K562 (cell line): Measurements from ENCODE around the gene CD47. TPM values are rescaled to one million over a fixed set of nuclear protein-coding genes. Genes with fewer than 3 reads are reported as not detected.

ENCODE experiments used
- DIDO1 ChIP-seq: fragments of 450-650 bp; IDR thresholded peaks from 2 replicates; pipeline ENCODE4 v1.6.1; 2016; ENCODE audit warnings: low read depth, missing biosample characterization, missing genetic modification characterization
- IFI16 ChIP-seq: fragments of 250-450 bp; sonication (Bioruptor Pico); IDR thresholded peaks from 2 replicates; pipeline ENCODE4 v2.1.2; 2022; ENCODE audit warnings: mild to moderate bottlenecking, inconsistent platforms
- KDM1A ChIP-seq, 2 experiments: fragments of 450-650 bp; IDR thresholded peaks; 2 replicates each; pipeline ENCODE4 v1.6.1; 2016; ENCODE audit warnings: mild to moderate bottlenecking in 2 of 2
- NCOA1 ChIP-seq: fragments of 450-650 bp; IDR thresholded peaks from 2 replicates; pipeline ENCODE4 v1.6.1; 2016; ENCODE audit warnings: low read depth
- PHB2 ChIP-seq: fragments of 450-650 bp; IDR thresholded peaks from 2 replicates; pipeline ENCODE4 v1.6.1; 2017; ENCODE audit warnings: low read depth
- PTTG1 ChIP-seq: fragments of 450-650 bp; IDR thresholded peaks from 2 replicates; pipeline ENCODE4 v1.6.1; 2016; ENCODE audit warnings: low read depth, mild to moderate bottlenecking, missing genetic modification characterization, missing compliant biosample characterization
- RBM22 ChIP-seq: fragments of 200-400 bp; formaldehyde crosslinking; IDR thresholded peaks from 2 replicates; pipeline ENCODE4 v1.6.1; 2018; ENCODE audit warnings: low read length, low read depth; ENCODE audit not compliant: poor library complexity, severe bottlenecking
- STAT5B ChIP-seq: fragments of 250-450 bp; sonication (Bioruptor Pico); IDR thresholded peaks from 2 replicates; pipeline ENCODE4 v1.8.0; 2021; ENCODE audit warnings: mild to moderate bottlenecking, inconsistent platforms
- TCF3 ChIP-seq: sonication (generic); formaldehyde crosslinking; IDR thresholded peaks from 2 replicates; pipeline ENCODE4 v1.4.0; 2020; ENCODE audit warnings: mild to moderate bottlenecking, missing genetic modification reagents
- ZC3H8 ChIP-seq: fragments of 450-650 bp; IDR thresholded peaks from 2 replicates; pipeline ENCODE4 v1.6.1; 2017
- ZKSCAN8 ChIP-seq: fragments of 200-800 bp; sonication (Bioruptor generic); IDR thresholded peaks from 2 replicates; pipeline ENCODE4 v1.6.1; 2016; ENCODE audit warnings: missing genetic modification characterization, missing compliant biosample characterization
- ZNF121 ChIP-seq: sonication (generic); formaldehyde crosslinking; conservative IDR thresholded peaks from 2 replicates; pipeline ENCODE4 v1.8.0; 2022; ENCODE audit warnings: missing genetic modification reagents
- ZNF431 ChIP-seq: sonication (generic); formaldehyde crosslinking; IDR thresholded peaks from 2 replicates; pipeline ENCODE4 v1.8.0; 2022; ENCODE audit warnings: mild to moderate bottlenecking, missing genetic modification reagents
- polyA plus RNA-seq, 8 experiments: library from polyadenylated mRNA; depleted of rRNA in 4 of 8; stranded (reverse) in 5 of 8; unstranded in 3 of 8; fragments of >200 nt; fragmentation: Nextera tagmentation in 2 of 8; fragmentation: Illumina TruSeq in 1 of 8; extraction: Ambion mirVana in 2 of 8; extraction: Trizol in 1 of 8; gene quantifications; 2 replicates each; pipeline versions ENCODE4 v1.2.1 to v1.2.3, GENCODE V29; 2011 to 2014; ENCODE audit warnings: inconsistent platforms in 1 of 8, missing spikeins in 1 of 8
- total RNA-seq, 7 experiments: library from RNA; depleted of rRNA in 6 of 7; stranded (reverse); fragments of >200 nt in 6 of 7; fragmentation: Illumina TruSeq in 2 of 7; extraction: Trizol in 2 of 7; gene quantifications; 2 replicates each; pipeline versions ENCODE4 v1.2.1 to v1.2.3, GENCODE V29; 2011 to 2021; ENCODE audit warnings: low replicate concordance in 1 of 7
- TF ChIP-seq, protein P1 (sequence below): fragments of 450-650 bp; conservative IDR thresholded peaks from 2 replicates; pipeline ENCODE4 v1.6.1; 2016; ENCODE audit warnings: missing genetic modification characterization, low read depth, mild to moderate bottlenecking, control low read depth, missing compliant biosample characterization
- TF ChIP-seq, protein P2 (sequence below), 2 experiments: fragments of 450-650 bp; conservative IDR thresholded peaks; 2 replicates each; pipeline ENCODE4 v1.6.1; 2017; ENCODE audit warnings: mild to moderate bottlenecking in 2 of 2, moderate library complexity in 2 of 2
- TF ChIP-seq, protein P3 (sequence below), 2 experiments: IDR thresholded peaks in 1 of 2; conservative IDR thresholded peaks in 1 of 2; 2 replicates each; pipeline ENCODE4 v1.6.1; 2016; ENCODE audit warnings: low read depth in 2 of 2, mild to moderate bottlenecking in 1 of 2, missing compliant biosample characterization in 1 of 2, missing genetic modification characterization in 1 of 2, moderate library complexity in 1 of 2
- TF ChIP-seq, protein P4 (sequence below): sonication (generic); formaldehyde crosslinking; IDR thresholded peaks from 2 replicates; pipeline ENCODE4 v1.8.0; 2022; ENCODE audit warnings: mild to moderate bottlenecking, missing genetic modification reagents

Gene CD47
- total and polyA plus RNA-seq, 9 of the 15 experiments (the other 6 are each of a cell fraction or from before 2014, with no cell fraction given) = 10.2 to 62.6 (median 36.3) TPM

DNA sequence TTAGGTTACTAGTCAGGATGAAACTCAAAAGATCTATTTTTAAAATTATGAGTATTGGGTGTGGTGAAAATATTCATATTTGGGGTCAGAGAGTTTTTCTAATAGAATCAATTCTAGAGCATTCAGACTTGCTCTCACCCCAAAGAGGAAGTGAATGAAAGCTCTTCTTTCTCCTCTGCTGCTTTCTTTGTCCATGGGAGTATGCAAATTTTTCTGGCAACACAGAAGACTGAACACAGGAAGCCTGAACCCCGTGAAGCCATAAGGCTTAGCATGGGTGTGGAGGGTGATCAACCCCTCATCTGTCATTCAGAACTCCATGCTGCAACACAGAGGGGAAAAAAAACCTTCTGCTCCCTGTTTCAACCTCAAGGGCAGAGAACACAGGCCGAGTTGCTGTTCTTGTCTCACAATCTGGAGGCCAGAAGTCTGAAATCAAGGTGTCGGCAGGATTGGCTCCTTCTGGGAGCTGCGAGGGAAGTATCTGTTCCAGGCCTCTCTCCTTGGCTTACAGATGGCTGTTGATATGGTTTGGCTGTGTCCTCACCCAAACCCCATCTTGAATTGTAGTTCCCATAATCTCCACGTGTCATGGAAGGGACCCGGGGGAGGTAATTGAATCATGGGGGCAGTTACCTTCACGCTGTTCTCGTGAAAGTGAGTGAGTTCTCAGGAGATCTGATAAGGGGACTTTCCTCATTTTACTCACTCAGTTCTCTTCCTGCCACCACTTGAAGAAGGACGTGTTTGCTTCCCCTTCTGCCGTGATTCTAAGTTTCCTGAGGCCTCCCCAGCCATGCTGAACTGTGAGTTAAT, 33.7 kb upstream of the CD47 start (continued):
- TF ChIP-seq DIDO1 (tag) = no peak
- TF ChIP-seq, protein P1, sequence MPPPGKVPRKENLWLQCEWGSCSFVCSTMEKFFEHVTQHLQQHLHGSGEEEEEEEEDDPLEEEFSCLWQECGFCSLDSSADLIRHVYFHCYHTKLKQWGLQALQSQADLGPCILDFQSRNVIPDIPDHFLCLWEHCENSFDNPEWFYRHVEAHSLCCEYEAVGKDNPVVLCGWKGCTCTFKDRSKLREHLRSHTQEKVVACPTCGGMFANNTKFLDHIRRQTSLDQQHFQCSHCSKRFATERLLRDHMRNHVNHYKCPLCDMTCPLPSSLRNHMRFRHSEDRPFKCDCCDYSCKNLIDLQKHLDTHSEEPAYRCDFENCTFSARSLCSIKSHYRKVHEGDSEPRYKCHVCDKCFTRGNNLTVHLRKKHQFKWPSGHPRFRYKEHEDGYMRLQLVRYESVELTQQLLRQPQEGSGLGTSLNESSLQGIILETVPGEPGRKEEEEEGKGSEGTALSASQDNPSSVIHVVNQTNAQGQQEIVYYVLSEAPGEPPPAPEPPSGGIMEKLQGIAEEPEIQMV (tag) = no peak
- TF ChIP-seq NCOA1 = no peak
- TF ChIP-seq PTTG1 (tag) = no peak
- TF ChIP-seq RBM22 = no peak
- TF ChIP-seq, protein P2, sequence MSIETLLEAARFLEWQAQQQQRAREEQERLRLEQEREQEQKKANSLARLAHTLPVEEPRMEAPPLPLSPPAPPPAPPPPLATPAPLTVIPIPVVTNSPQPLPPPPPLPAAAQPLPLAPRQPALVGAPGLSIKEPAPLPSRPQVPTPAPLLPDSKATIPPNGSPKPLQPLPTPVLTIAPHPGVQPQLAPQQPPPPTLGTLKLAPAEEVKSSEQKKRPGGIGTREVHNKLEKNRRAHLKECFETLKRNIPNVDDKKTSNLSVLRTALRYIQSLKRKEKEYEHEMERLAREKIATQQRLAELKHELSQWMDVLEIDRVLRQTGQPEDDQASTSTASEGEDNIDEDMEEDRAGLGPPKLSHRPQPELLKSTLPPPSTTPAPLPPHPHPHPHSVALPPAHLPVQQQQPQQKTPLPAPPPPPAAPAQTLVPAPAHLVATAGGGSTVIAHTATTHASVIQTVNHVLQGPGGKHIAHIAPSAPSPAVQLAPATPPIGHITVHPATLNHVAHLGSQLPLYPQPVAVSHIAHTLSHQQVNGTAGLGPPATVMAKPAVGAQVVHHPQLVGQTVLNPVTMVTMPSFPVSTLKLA (conservative IDR thresholded peaks at IDR 0.05) = peak; percentile 63 to 68
- no peak for TF ChIP-seq ZNF121 (CRISPR knock-in tag)
- no peak for TF ChIP-seq STAT5B
- no peak for TF ChIP-seq ZNF431 (CRISPR knock-in tag)
- TF ChIP-seq TCF3 (CRISPR knock-in tag) = peak; percentile 71
- TF ChIP-seq ZKSCAN8 (CRISPR knock-in tag) = peak; percentile 73; the same call in 1 of the 2 replicates
- peak; percentile 9 to 56; a peak in 1 of 4 replicates for TF ChIP-seq KDM1A (IDR thresholded peaks at IDR 0.05)
- TF ChIP-seq, protein P3, sequence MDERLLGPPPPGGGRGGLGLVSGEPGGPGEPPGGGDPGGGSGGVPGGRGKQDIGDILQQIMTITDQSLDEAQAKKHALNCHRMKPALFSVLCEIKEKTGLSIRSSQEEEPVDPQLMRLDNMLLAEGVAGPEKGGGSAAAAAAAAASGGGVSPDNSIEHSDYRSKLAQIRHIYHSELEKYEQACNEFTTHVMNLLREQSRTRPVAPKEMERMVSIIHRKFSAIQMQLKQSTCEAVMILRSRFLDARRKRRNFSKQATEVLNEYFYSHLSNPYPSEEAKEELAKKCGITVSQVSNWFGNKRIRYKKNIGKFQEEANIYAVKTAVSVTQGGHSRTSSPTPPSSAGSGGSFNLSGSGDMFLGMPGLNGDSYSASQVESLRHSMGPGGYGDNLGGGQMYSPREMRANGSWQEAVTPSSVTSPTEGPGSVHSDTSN (CRISPR knock-in tag; IDR thresholded peaks at IDR 0.05; ENCODE audit: low read depth) = no peak
- TF ChIP-seq, protein P3 (tag; conservative IDR thresholded peaks at IDR 0.05; ENCODE audit: low read depth) = peak; percentile 35; the same call in 1 of the 2 replicates
- TF ChIP-seq, protein P4, sequence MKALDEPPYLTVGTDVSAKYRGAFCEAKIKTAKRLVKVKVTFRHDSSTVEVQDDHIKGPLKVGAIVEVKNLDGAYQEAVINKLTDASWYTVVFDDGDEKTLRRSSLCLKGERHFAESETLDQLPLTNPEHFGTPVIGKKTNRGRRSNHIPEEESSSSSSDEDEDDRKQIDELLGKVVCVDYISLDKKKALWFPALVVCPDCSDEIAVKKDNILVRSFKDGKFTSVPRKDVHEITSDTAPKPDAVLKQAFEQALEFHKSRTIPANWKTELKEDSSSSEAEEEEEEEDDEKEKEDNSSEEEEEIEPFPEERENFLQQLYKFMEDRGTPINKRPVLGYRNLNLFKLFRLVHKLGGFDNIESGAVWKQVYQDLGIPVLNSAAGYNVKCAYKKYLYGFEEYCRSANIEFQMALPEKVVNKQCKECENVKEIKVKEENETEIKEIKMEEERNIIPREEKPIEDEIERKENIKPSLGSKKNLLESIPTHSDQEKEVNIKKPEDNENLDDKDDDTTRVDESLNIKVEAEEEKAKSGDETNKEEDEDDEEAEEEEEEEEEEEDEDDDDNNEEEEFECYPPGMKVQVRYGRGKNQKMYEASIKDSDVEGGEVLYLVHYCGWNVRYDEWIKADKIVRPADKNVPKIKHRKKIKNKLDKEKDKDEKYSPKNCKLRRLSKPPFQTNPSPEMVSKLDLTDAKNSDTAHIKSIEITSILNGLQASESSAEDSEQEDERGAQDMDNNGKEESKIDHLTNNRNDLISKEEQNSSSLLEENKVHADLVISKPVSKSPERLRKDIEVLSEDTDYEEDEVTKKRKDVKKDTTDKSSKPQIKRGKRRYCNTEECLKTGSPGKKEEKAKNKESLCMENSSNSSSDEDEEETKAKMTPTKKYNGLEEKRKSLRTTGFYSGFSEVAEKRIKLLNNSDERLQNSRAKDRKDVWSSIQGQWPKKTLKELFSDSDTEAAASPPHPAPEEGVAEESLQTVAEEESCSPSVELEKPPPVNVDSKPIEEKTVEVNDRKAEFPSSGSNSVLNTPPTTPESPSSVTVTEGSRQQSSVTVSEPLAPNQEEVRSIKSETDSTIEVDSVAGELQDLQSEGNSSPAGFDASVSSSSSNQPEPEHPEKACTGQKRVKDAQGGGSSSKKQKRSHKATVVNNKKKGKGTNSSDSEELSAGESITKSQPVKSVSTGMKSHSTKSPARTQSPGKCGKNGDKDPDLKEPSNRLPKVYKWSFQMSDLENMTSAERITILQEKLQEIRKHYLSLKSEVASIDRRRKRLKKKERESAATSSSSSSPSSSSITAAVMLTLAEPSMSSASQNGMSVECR = no peak
- TF ChIP-seq PHB2 = no peak
- TF ChIP-seq IFI16 (CRISPR knock-in tag) = no peak
- no peak for TF ChIP-seq ZC3H8
